GM19455 (cell line): ENCODE results near the gene ACAN.

Source experiments
- ATAC-seq: cut with Tn5 transposase; IDR thresholded peaks from one replicate; pipeline ENCODE4 v1.9.1; 2021; ENCODE audit not compliant: unreplicated experiment

ACAN gene

DNA sequence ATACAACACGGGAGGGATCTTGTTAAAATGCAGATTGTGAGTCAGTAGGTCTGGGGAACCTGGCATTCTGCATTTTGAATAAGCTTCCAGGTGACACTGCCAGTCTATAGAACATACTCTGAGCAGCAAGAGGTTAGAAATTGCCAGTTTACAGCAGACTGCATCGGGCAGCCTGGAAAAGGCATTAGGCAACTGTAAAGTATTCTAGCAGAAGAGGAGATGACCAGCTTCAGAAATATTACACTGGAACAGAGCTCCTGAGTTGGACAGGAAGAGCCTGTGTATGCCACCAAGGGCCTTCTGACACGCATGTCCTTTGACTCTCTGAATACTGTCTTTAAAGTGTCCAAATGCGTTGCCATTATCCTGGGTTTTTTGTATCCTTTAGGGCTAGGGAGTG lies 2.5 kb upstream of the ACAN start:
- ATAC-seq = no peak

- ATAC-seq = no peak
These were observed 816 bp upstream of the ACAN start for GRCh38 chr15:88802250-88802990.

DNA sequence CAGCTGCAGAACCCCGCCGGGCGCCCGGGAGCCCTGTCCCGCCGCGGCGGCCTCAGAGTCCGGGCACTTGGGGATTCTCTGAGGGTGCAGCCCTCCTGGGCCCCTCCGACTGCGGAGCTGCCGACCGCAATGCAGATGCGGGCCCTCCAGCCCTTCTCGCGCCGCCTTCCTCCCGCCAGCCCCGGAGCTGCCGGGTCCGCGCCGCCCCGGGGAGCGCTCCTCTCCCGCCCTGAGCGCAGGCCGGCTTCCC lies 320 bp upstream of the ACAN start:
- no peak for ATAC-seq

- no peak for ATAC-seq
These were observed 648 bp downstream of the ACAN start for GRCh38 chr15:88803920-88804247.

- no peak for ATAC-seq
These were observed 1.0 kb downstream of the ACAN start for GRCh38 chr15:88804257-88804656.

DNA sequence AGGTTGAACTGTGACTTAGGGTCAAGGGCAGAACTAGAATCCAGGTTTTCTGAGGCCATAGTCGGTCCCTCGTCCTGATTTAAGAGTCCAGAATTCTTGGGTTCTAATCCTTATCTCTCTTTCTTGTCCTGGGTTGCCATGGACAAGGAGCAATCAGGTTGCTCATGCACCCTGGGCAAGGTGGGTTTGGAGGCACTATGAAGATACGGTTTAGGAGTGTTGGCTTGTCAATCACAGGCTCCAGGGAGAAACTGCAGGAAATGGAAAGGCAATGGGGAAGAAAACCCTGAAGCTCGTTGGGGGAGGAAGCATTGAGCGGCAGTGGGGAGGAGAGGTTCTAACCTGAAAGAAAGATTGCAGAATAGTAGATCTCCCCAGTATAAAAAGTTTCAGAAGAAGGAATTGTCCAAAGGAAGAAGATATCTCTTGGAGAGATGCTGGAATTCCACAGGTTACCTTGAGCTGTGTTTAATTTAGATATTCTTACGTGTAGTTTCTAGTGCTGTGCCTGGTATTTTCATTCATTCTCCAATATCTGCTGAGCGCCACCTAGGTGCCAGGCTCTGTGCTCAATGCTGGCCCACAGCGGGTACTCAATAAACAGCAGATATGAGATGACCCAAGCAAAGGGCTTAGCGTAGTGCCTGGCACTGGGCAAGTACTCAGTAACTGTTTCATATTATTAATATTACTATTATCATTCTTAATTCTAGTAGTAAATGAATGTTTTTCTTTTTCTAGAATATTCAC lies 2.0 kb downstream of the ACAN start:
- ATAC-seq = no peak

DNA sequence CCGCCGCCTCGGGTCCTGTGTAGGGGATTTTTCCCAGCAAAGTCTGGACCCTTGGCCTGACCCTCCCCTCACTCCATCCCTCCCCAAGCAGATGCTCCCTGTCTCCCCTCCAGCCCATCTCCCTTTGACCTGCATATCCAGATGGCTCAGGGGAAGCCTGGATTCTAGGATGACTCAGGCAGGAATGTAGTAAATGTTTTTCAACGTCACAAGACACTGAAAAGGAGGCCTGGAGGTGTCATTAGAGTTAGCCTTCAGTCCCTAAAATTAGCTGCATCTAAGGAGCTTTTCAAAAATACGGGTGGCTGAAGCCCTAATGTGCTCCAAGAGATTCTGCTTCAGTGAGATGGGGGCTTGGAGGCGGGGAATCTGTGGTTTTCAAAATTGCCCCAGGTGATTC lies 7.2 kb downstream of the ACAN start:
- no peak for ATAC-seq

GRCh38 chr15:88812133-88812532 lies 8.9 kb downstream of the ACAN start:
- no peak for ATAC-seq

- no peak for ATAC-seq
These were observed 10.7 kb downstream of the ACAN start for GRCh38 chr15:88813960-88814359.

DNA sequence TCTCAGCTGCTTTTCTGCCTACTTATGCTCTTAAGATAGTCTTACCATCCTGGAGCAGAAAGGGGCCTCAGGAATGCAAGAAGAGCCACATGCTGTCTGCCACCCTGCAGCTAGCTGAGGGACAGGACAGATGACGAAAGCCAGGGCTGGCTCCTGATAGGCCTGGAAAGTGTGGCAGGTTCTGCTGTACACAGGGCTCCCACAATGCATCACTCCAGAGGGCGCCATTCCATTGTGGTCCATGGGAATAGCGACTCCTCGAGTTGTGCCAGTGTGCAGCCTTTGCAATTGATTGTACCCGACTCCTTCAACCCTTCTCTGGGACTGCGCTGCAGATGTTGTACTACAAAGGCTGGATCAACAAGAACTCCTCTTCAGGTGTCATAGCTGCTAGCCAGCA lies 11.2 kb downstream of the ACAN start:
- no peak for ATAC-seq

- no peak for ATAC-seq
These were observed 15.7 kb downstream of the ACAN start for GRCh38 chr15:88818920-88819319.

- no peak for ATAC-seq
These were observed 18.8 kb downstream of the ACAN start for GRCh38 chr15:88821993-88822392.

DNA sequence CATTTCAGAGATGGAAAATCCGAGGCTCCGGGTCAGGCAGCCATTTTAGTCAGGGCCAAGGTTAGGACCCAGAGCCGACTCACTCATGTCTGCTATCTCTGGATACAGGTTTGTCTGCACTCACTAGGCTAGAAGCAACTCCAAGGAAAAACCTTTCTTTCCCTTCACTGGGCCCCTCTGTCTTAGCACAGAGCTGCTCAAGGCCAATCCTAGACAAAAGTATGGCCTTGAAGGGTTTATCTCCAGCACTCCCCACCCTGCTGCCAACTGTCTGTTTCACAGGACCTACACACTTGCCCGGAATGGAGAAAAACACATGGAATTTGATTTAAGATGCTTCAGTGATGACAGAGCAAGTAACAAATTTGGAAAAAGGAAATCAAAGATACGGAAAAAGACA lies 25.6 kb downstream of the ACAN start:
- ATAC-seq = no peak

- ATAC-seq = no peak
These were observed 26.8 kb downstream of the ACAN start for GRCh38 chr15:88830016-88830415.

- no peak for ATAC-seq
These were observed 29.8 kb downstream of the ACAN start for GRCh38 chr15:88832820-88833730.

- ATAC-seq = no peak
These were observed 30.5 kb downstream of the ACAN start for GRCh38 chr15:88833731-88834100.

- ATAC-seq = no peak
These were observed 31.1 kb downstream of the ACAN start for GRCh38 chr15:88834211-88834812.

- no peak for ATAC-seq
These were observed 31.9 kb downstream of the ACAN start for GRCh38 chr15:88835119-88835518.

- no peak for ATAC-seq
These were observed 32.4 kb downstream of the ACAN start for GRCh38 chr15:88835646-88836045.

DNA sequence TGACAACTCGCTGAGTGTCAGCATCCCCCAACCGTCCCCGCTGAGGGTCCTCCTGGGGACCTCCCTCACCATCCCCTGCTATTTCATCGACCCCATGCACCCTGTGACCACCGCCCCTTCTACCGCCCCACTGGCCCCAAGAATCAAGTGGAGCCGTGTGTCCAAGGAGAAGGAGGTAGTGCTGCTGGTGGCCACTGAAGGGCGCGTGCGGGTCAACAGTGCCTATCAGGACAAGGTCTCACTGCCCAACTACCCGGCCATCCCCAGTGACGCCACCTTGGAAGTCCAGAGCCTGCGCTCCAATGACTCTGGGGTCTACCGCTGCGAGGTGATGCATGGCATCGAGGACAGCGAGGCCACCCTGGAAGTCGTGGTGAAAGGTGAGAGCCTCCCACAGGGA lies 35.4 kb downstream of the ACAN start:
- ATAC-seq = no peak

- ATAC-seq = no peak
These were observed 35.9 kb downstream of the ACAN start for GRCh38 chr15:88839146-88839545.

- no peak for ATAC-seq
These were observed 36.7 kb downstream of the ACAN start for GRCh38 chr15:88839961-88840360.
